Osteoblast (primary cell): ENCODE results near the gene P3H1. TPM values are rescaled to one million over a fixed set of nuclear protein-coding genes. Genes with fewer than 3 reads are reported as not detected.
A peak's percentile ranks its signal among the peaks of the same experiment; 100 is the strongest.

Experiments
- DNase-seq: peaks from one replicate; pipeline ENCODE4 v3.0.0; 2011; ENCODE audit warnings: low spot score, mixed read lengths; ENCODE audit not compliant: insufficient read length; ENCODE audit errors: missing footprints
- H2AFZ ChIP-seq: 2 replicates; pipeline ENCODE4 v1.6.0; 2011; ENCODE audit warnings: mild to moderate bottlenecking, low read length
- H3K27ac ChIP-seq: 2 replicates; pipeline ENCODE4 v1.5.1; 2011; ENCODE audit warnings: mild to moderate bottlenecking, low read depth, low read length, moderate library complexity
- H3K27me3 ChIP-seq: 2 replicates; pipeline ENCODE4 v1.6.0; 2012; ENCODE audit warnings: mild to moderate bottlenecking, control low read depth, inconsistent platforms, low read length, moderate library complexity; ENCODE audit not compliant: insufficient read depth
- H3K36me3 ChIP-seq: 2 replicates; pipeline ENCODE4 v1.5.1; 2011; ENCODE audit warnings: mild to moderate bottlenecking, low read length, control low read depth, moderate library complexity; ENCODE audit not compliant: insufficient read depth
- H3K4me1 ChIP-seq: 2 replicates; pipeline ENCODE4 v1.5.1; 2011; ENCODE audit warnings: mild to moderate bottlenecking, low read length, control low read depth, moderate library complexity; ENCODE audit not compliant: insufficient read depth
- H3K4me2 ChIP-seq: 2 replicates; pipeline ENCODE4 v1.6.0; 2011; ENCODE audit warnings: mild to moderate bottlenecking, low read length; ENCODE audit not compliant: insufficient read depth
- H3K4me3 ChIP-seq: fragments of 200-600 bp; sonication (generic); 3 replicates; pipeline ENCODE4 v1.5.1; 2012; ENCODE audit warnings: mild to moderate bottlenecking, low read length, inconsistent platforms; ENCODE audit not compliant: insufficient read depth
- H3K79me2 ChIP-seq: 2 replicates; pipeline ENCODE4 v1.6.0; 2012; ENCODE audit warnings: mild to moderate bottlenecking, low read length, control low read depth, inconsistent platforms; ENCODE audit not compliant: insufficient read depth
- H3K9me3 ChIP-seq: 2 replicates; pipeline ENCODE4 v1.5.1; 2011; ENCODE audit warnings: low read depth, low read length, control low read depth
- H4K20me1 ChIP-seq: 2 replicates; pipeline ENCODE4 v1.6.0; 2012; ENCODE audit warnings: mild to moderate bottlenecking, low read length, control low read depth; ENCODE audit not compliant: insufficient read depth
- total RNA-seq: library from RNA; depleted of rRNA; stranded (reverse); fragments of >200 nt; gene quantifications from 2 replicates; pipeline ENCODE4 v1.2.3, GENCODE V29; 2012
- TF ChIP-seq, protein P1 (sequence below): IDR thresholded peaks from 2 replicates; pipeline ENCODE4 v1.5.1; 2011; ENCODE audit warnings: mild to moderate bottlenecking, low read depth, low read length, moderate library complexity; ENCODE audit errors: extremely low read depth

Gene P3H1
- total RNA-seq, 1 donor, result 213 TPM

- Histone ChIP-seq H3K27me3 (no peaks in the 10 kb centered on the region), H3K4me1 (no peaks in the 10 kb centered on the region), H3K9me3 (no peaks in the 10 kb centered on the region), H4K20me1 (peaks cover 8% of the 10 kb centered on the region), H3K4me3 (no peak overlapping the region), H3K4me2 (no peak overlapping the region), H2AFZ (no peak overlapping the region), H3K27ac (no peak overlapping the region), H3K79me2 (no peaks in the 10 kb centered on the region), H3K36me3 (peaks cover 37% of the 10 kb centered on the region)
- no peak for DNase-seq
- TF ChIP-seq, protein P1, sequence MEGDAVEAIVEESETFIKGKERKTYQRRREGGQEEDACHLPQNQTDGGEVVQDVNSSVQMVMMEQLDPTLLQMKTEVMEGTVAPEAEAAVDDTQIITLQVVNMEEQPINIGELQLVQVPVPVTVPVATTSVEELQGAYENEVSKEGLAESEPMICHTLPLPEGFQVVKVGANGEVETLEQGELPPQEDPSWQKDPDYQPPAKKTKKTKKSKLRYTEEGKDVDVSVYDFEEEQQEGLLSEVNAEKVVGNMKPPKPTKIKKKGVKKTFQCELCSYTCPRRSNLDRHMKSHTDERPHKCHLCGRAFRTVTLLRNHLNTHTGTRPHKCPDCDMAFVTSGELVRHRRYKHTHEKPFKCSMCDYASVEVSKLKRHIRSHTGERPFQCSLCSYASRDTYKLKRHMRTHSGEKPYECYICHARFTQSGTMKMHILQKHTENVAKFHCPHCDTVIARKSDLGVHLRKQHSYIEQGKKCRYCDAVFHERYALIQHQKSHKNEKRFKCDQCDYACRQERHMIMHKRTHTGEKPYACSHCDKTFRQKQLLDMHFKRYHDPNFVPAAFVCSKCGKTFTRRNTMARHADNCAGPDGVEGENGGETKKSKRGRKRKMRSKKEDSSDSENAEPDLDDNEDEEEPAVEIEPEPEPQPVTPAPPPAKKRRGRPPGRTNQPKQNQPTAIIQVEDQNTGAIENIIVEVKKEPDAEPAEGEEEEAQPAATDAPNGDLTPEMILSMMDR, result no peak
Observed at GRCh38 chr1:42779725-42780124, 12.9 kb upstream of the P3H1 start.

DNA sequence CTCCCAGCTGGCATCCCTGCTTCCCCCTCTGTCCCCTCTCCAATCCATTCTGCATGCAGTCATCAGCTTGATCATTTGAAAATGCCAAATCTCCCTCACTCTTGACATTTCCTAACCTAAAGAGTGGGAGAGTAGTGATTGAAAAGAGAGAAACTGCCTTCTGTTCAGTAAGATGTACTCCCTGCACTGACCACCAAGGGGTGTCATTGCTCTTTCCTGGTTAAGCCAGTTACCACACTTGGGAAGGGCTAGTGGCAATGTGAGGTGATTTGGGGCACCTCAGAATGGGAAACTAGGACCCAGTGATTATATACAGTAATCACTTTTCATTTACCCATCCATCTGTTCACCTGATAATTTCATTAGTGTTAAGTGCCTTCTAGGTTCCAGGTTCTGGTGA is 11.0 kb upstream of the P3H1 start:
- no peak overlapping the region for H3K27ac ChIP-seq
- TF ChIP-seq, protein P1, result peak; percentile 72
- no peak overlapping the region for H3K4me3 ChIP-seq
- H3K27me3 ChIP-seq, result no peaks in the 10 kb centered on the region
- peaks cover 3% of the 10 kb centered on the region for H3K79me2 ChIP-seq
- H3K9me3 ChIP-seq, result no peaks in the 10 kb centered on the region
- peaks cover 8% of the 10 kb centered on the region for H4K20me1 ChIP-seq
- H2AFZ ChIP-seq, result no peak overlapping the region
- peak; percentile 89 for DNase-seq
- H3K4me2 ChIP-seq, result no peak overlapping the region
- H3K4me1 ChIP-seq, result no peaks in the 10 kb centered on the region
- peaks cover 43% of the 10 kb centered on the region for H3K36me3 ChIP-seq

GRCh38 chr1:42776502-42776901 is 9.7 kb upstream of the P3H1 start:
- Histone ChIP-seq H3K4me3 (no peak overlapping the region), H3K36me3 (peaks cover 47% of the 10 kb centered on the region), H3K79me2 (peaks cover 14% of the 10 kb centered on the region), H3K4me1 (no peaks in the 10 kb centered on the region), H3K4me2 (no peak overlapping the region), H2AFZ (no peak overlapping the region), H3K27ac (no peak overlapping the region), H4K20me1 (peaks cover 13% of the 10 kb centered on the region), H3K9me3 (no peaks in the 10 kb centered on the region), H3K27me3 (no peaks in the 10 kb centered on the region)
- TF ChIP-seq, protein P1, result no peak
- DNase-seq, result no peak

DNA sequence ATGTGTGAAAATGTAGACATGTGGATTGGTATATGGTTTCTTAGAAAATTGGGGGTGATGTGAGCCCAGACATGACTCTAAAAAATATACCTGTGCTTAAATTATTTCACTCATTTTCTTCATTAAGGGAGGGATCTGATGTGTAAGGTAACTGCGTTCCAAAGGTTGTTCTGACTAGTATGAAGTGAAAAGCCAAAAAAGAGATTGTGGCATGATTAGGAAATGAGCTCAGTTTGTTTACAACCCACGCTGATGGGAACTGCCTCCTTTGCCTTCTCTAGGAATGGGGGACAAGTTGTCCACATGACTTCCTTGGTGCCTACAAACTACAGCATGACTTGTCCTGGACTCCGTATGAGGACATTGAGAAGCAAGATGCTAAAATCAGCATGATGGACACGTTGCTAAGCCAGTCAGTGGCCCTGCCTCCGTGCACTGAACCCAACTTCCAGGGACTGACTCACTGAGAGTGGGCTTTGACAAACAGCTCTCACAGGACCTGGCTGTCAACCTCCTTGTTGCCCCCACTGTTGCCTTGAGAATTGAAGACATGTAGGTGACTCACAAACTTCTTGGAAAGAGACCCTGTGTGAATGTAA is 8.2 kb upstream of the P3H1 start:
- H3K79me2 ChIP-seq, result peaks cover 27% of the 10 kb centered on the region
- DNase-seq, result no peak
- no peaks in the 10 kb centered on the region for H3K4me1 ChIP-seq
- H3K36me3 ChIP-seq, result peaks cover 40% of the 10 kb centered on the region
- H3K4me3 ChIP-seq, result no peak overlapping the region
- H4K20me1 ChIP-seq, result peaks cover 13% of the 10 kb centered on the region
- H3K27ac ChIP-seq, result no peak overlapping the region
- TF ChIP-seq, protein P1, result no peak
- H3K9me3 ChIP-seq, result no peaks in the 10 kb centered on the region
- H3K27me3 ChIP-seq, result no peaks in the 10 kb centered on the region
- no peak overlapping the region for H2AFZ ChIP-seq
- H3K4me2 ChIP-seq, result no peak overlapping the region
